Upper lobe of left lung (tissue), 4 donors: ENCODE data around the gene CLPTM1L.

Source experiments
- POLR2AphosphoS5 ChIP-seq, 2 donors: sonication (generic); formaldehyde crosslinking; IDR thresholded peaks; one replicate each; pipeline ENCODE4 v1.5.1; 2017; ENCODE audit warnings: antibody characterized with exemption in 2 of 2
- TF ChIP-seq, protein P1 (sequence below), 6 experiments: fragments of 450-650 bp in 4 of 6; fragments of 200-600 bp in 2 of 6; sonication (generic) in 2 of 6; IDR thresholded peaks; one replicate each; pipeline ENCODE4 v1.5.1; 2016 to 2019; ENCODE audit warnings: antibody characterized with exemption in 6 of 6

DNA sequence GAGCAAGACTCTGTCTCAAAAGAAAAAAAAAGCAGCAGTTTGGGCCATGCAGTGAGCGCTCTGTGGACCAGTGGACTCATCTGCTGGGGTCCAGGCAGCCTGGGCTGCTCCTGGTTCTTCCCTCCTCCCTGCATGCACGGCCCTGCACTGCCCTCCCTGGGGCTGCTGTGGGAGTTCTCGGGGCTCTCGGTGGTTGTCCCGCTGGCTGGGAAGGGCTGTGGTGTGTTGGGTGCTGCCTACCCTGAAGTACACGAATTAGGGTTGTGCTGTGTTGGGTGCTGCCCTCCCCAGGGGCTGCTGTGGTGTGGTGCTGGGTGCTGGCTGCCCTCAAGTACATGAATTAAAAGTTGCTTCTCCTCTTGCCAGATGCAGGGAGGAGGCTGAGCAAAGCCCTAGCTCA, 18.3 kb upstream of the CLPTM1L start:
- TF ChIP-seq POLR2AphosphoS5 (IDR thresholded peaks at IDR 0.05) = no peak
- TF ChIP-seq, protein P1, sequence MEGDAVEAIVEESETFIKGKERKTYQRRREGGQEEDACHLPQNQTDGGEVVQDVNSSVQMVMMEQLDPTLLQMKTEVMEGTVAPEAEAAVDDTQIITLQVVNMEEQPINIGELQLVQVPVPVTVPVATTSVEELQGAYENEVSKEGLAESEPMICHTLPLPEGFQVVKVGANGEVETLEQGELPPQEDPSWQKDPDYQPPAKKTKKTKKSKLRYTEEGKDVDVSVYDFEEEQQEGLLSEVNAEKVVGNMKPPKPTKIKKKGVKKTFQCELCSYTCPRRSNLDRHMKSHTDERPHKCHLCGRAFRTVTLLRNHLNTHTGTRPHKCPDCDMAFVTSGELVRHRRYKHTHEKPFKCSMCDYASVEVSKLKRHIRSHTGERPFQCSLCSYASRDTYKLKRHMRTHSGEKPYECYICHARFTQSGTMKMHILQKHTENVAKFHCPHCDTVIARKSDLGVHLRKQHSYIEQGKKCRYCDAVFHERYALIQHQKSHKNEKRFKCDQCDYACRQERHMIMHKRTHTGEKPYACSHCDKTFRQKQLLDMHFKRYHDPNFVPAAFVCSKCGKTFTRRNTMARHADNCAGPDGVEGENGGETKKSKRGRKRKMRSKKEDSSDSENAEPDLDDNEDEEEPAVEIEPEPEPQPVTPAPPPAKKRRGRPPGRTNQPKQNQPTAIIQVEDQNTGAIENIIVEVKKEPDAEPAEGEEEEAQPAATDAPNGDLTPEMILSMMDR (IDR thresholded peaks at IDR 0.05) = no peak
